ENCODE data around the gene MRI1. TPM values are rescaled to one million over a fixed set of nuclear protein-coding genes. Genes with fewer than 3 reads are reported as not detected.

Gene MRI1
- total RNA-seq, 1 donor from 2014 or later = 165 TPM

DNA sequence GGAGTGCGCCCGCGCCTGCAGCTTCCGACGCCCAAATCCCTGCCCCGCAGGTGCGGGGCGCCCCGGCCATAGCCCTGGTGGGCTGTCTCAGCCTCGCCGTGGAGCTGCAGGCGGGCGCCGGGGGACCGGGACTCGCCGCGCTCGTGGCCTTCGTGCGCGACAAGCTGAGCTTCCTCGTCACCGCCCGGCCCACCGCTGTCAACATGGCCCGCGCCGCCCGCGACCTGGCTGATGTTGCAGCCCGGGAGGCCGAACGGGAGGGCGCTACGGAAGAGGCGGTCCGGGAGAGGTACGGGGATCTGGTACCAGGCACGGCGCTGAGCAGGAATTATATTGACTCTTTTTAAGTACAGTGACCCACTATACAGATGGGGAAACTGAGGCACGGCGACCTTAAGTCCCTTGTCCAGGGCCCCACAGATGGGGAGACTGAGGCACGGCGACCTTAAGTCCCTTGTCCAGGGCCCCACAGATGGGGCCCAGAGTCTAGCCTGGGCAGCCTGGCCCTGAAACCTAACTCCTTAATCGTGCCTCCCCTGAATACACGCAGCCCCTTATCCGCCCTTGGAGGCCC is 586 bp downstream of the MRI1 start:
- H3K27ac Mint-ChIP-seq (ENCODE audit: unreplicated experiment) = peak overlapping the region; percentile 4
- peaks cover 35% of the 10 kb centered on the region for H3K36me3 Mint-ChIP-seq (ENCODE audit: low read depth, unreplicated experiment)
- TF ChIP-seq, protein P1, sequence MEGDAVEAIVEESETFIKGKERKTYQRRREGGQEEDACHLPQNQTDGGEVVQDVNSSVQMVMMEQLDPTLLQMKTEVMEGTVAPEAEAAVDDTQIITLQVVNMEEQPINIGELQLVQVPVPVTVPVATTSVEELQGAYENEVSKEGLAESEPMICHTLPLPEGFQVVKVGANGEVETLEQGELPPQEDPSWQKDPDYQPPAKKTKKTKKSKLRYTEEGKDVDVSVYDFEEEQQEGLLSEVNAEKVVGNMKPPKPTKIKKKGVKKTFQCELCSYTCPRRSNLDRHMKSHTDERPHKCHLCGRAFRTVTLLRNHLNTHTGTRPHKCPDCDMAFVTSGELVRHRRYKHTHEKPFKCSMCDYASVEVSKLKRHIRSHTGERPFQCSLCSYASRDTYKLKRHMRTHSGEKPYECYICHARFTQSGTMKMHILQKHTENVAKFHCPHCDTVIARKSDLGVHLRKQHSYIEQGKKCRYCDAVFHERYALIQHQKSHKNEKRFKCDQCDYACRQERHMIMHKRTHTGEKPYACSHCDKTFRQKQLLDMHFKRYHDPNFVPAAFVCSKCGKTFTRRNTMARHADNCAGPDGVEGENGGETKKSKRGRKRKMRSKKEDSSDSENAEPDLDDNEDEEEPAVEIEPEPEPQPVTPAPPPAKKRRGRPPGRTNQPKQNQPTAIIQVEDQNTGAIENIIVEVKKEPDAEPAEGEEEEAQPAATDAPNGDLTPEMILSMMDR (IDR thresholded peaks at IDR 0.05; ENCODE audit: unreplicated experiment) = no peak
- H3K27me3 Mint-ChIP-seq (ENCODE audit: unreplicated experiment) = peaks cover 13% of the 10 kb centered on the region
- peak overlapping the region; percentile 97 for H3K4me3 Mint-ChIP-seq (ENCODE audit: unreplicated experiment)
- H3K9me3 Mint-ChIP-seq (ENCODE audit: unreplicated experiment) = no peaks in the 10 kb centered on the region
- peaks cover 16% of the 10 kb centered on the region for H3K4me1 Mint-ChIP-seq (ENCODE audit: unreplicated experiment)
- peak; percentile 27 for DNase-seq (ENCODE audit: low spot score)

DNA sequence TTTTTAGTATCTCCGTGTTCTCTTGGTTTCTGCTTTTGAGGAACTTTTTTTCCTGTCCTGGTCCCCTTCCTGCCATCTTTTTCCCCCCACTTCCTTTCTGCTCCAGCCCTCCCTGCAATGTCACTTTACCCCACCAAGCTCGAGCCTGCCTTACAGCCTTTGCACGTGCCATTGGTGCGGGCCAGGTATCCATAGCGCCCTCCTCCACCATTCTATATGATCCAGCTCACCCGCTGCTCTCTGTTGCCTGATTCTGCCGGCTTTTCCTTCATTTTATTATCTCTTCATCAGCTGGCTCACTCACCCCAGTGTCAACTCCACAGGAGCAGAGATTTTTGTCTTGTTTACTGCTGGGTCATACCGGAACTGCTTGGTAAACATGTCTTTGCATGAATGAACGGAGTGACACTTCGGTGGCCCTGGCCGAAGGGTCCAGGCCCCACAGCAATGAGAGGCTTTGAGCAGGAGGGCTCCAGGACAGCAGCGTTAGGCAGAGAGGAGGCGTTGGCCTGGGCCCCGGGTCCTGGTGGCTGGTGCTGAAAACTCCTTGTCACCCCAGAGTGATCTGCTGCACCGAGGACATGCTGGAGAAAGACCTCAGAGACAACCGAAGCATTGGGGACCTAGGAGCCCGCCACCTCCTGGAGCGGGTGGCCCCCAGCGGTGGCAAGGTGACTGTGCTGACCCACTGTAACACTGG is 1.2 kb downstream of the MRI1 start:
- no peak for DNase-seq (ENCODE audit: low spot score)
- Mint-ChIP-seq H3K4me1 (ENCODE audit: unreplicated experiment) (peaks cover 16% of the 10 kb centered on the region), H3K36me3 (ENCODE audit: low read depth, unreplicated experiment) (peaks cover 34% of the 10 kb centered on the region), H3K9me3 (ENCODE audit: unreplicated experiment) (no peaks in the 10 kb centered on the region), H3K27me3 (ENCODE audit: unreplicated experiment) (peaks cover 13% of the 10 kb centered on the region), H3K4me3 (ENCODE audit: unreplicated experiment) (peak overlapping the region; percentile 97), H3K27ac (ENCODE audit: unreplicated experiment) (peak overlapping the region; percentile 4)
- TF ChIP-seq, protein P1 (IDR thresholded peaks at IDR 0.05; ENCODE audit: unreplicated experiment) = no peak

DNA sequence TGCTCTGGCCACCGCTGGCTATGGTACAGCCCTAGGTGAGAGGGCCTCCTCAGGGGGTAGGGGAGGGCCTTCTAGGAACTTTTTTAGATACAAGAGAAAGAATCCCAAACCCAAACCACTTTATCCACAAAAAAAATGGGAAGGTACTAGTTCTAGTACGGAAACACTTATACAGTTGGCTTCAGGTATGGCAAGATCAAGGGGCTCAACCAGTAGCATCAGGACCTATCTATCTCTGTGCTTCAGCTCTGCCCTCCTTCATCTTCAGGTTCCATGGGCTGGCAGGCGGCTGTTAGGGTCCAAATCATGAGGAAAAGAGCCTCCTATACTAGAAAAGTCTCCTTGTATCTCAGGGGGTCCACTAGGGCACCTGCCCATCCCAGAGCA is 1.8 kb downstream of the MRI1 start:
- Mint-ChIP-seq H3K36me3 (ENCODE audit: low read depth, unreplicated experiment) (peaks cover 34% of the 10 kb centered on the region), H3K27me3 (ENCODE audit: unreplicated experiment) (peaks cover 13% of the 10 kb centered on the region), H3K4me1 (ENCODE audit: unreplicated experiment) (peaks cover 16% of the 10 kb centered on the region), H3K27ac (ENCODE audit: unreplicated experiment) (no peak overlapping the region), H3K9me3 (ENCODE audit: unreplicated experiment) (no peaks in the 10 kb centered on the region), H3K4me3 (ENCODE audit: unreplicated experiment) (no peak overlapping the region)
- TF ChIP-seq, protein P1 (IDR thresholded peaks at IDR 0.05; ENCODE audit: unreplicated experiment) = no peak
- no peak for DNase-seq (ENCODE audit: low spot score)

DNA sequence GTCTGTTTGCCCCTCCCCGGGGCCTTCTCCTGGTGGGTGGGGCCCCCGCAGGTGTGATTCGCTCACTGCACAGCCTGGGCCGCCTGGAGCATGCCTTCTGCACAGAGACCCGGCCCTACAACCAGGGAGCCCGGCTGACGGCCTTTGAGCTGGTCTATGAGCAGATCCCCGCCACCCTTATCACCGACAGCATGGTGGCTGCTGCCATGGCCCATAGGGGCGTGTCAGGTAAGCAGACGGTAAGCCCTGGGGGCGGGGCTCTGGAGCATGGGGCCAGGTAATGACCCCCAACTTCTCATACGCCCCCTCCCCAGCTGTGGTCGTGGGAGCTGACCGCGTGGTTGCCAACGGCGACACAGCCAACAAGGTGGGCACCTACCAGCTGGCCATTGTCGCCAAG is 4.2 kb downstream of the MRI1 start:
- Mint-ChIP-seq H3K36me3 (ENCODE audit: low read depth, unreplicated experiment) (peaks cover 27% of the 10 kb centered on the region), H3K9me3 (ENCODE audit: unreplicated experiment) (no peaks in the 10 kb centered on the region), H3K4me1 (ENCODE audit: unreplicated experiment) (peaks cover 13% of the 10 kb centered on the region), H3K27me3 (ENCODE audit: unreplicated experiment) (peaks cover 10% of the 10 kb centered on the region), H3K27ac (ENCODE audit: unreplicated experiment) (no peak overlapping the region), H3K4me3 (ENCODE audit: unreplicated experiment) (peak overlapping the region; percentile 62)
- TF ChIP-seq, protein P1 (IDR thresholded peaks at IDR 0.05; ENCODE audit: unreplicated experiment) = no peak
- no peak for DNase-seq (ENCODE audit: low spot score)

DNA sequence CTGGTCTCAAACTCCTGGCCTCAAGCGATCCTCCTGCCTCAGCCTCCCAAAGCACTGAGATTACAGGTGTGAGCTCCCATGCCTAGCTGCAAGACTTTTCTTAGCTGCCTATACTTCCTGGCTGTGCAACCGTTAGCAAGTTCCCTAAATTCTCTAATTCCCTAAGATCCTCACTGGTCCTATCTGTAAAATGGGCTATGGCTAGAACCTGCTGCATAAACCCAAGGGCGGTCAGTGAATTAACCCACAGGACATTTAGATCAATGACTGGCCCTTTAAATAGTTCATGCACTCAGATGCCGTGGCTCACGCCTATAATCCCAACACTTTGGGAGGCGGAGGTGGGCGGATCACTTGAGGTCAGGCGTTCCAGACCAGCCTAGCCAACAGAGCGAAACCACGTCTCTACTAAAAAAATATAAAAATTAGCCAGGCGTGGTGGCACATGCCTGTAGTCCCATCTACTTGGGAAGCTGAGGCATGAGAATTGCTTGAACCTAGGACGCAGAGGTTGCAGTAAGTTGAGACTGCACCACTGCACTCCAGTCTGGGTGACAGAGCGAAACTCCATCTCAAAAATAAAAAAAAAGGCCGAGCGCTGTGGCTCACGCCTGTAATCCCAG is 5.8 kb downstream of the MRI1 start:
- peaks cover 23% of the 10 kb centered on the region for H3K36me3 Mint-ChIP-seq (ENCODE audit: low read depth, unreplicated experiment)
- H3K27me3 Mint-ChIP-seq (ENCODE audit: unreplicated experiment) = peaks cover 15% of the 10 kb centered on the region
- H3K4me1 Mint-ChIP-seq (ENCODE audit: unreplicated experiment) = peaks cover 15% of the 10 kb centered on the region
- TF ChIP-seq, protein P1 (IDR thresholded peaks at IDR 0.05; ENCODE audit: unreplicated experiment) = no peak
- peak overlapping the region; percentile 42 for H3K4me3 Mint-ChIP-seq (ENCODE audit: unreplicated experiment)
- H3K27ac Mint-ChIP-seq (ENCODE audit: unreplicated experiment) = no peak overlapping the region
- DNase-seq (ENCODE audit: low spot score) = no peak
- H3K9me3 Mint-ChIP-seq (ENCODE audit: unreplicated experiment) = no peaks in the 10 kb centered on the region

All from endothelial cell (in vitro differentiated cells).